H9 (cell line): ENCODE measurements around the gene TSPAN9. TPM values are rescaled to one million over a fixed set of nuclear protein-coding genes. Genes with fewer than 3 reads are reported as not detected.

Experiments
- DNase-seq: peaks from one replicate; pipeline ENCODE4 v3.0.0-alpha.2; 2017
- H2AFZ ChIP-seq: one replicate; pipeline ENCODE4 v1.6.1; 2013; ENCODE audit warnings: mild to moderate bottlenecking, low read length, control low read depth, moderate library complexity
- H2AK5ac ChIP-seq: 2 replicates; pipeline ENCODE4 v1.6.1; 2013; ENCODE audit warnings: low read length, control low read depth, mixed read lengths; ENCODE audit not compliant: insufficient read length
- H2BK120ac ChIP-seq: one replicate; pipeline ENCODE4 v1.6.1; 2013; ENCODE audit warnings: low read depth, mild to moderate bottlenecking, low read length, control low read depth, inconsistent platforms; ENCODE audit not compliant: poor library complexity, severe bottlenecking
- H2BK12ac ChIP-seq: 2 replicates; pipeline ENCODE4 v1.6.1; 2013; ENCODE audit warnings: low read length, control low read depth, mixed read lengths, low read depth; ENCODE audit not compliant: insufficient read length
- H2BK15ac ChIP-seq: 2 replicates; pipeline ENCODE4 v1.6.1; 2013; ENCODE audit warnings: low read depth, low read length, control low read depth
- H2BK20ac ChIP-seq: one replicate; pipeline ENCODE4 v1.6.1; 2013; ENCODE audit warnings: low read depth, mild to moderate bottlenecking, low read length, control low read depth, inconsistent platforms; ENCODE audit not compliant: poor library complexity, severe bottlenecking
- H2BK5ac ChIP-seq: 2 replicates; pipeline ENCODE4 v1.6.1; 2013; ENCODE audit warnings: low read length, control low read depth, mixed read lengths; ENCODE audit not compliant: insufficient read length
- H3K14ac ChIP-seq: 2 replicates; pipeline ENCODE4 v1.6.1; 2013; ENCODE audit warnings: low read length, control low read depth; ENCODE audit not compliant: insufficient read depth
- H3K18ac ChIP-seq: 2 replicates; pipeline ENCODE4 v1.6.1; 2013; ENCODE audit warnings: low read depth, mild to moderate bottlenecking, mixed read lengths, low read length, control low read depth; ENCODE audit not compliant: insufficient read length
- H3K23ac ChIP-seq: 2 replicates; pipeline ENCODE4 v1.6.1; 2013; ENCODE audit warnings: low read length, control low read depth, mixed read lengths, low read depth; ENCODE audit not compliant: insufficient read length
- H3K23me2 ChIP-seq: 2 replicates; pipeline ENCODE4 v1.6.1; 2013; ENCODE audit warnings: low read depth, mild to moderate bottlenecking, mixed read lengths, low read length, control low read depth; ENCODE audit not compliant: insufficient read length, poor library complexity, severe bottlenecking
- H3K27ac ChIP-seq: 2 replicates; pipeline ENCODE4 v1.5.1; 2013; ENCODE audit warnings: low read length, control low read depth, mixed read lengths, low read depth; ENCODE audit not compliant: insufficient read length
- H3K27me3 ChIP-seq: 2 replicates; pipeline ENCODE4 v1.6.1; 2013; ENCODE audit warnings: low read length, control low read depth, inconsistent platforms; ENCODE audit not compliant: insufficient read depth
- H3K4ac ChIP-seq: 2 replicates; pipeline ENCODE4 v1.6.1; 2013; ENCODE audit warnings: low read depth, mild to moderate bottlenecking, control low read depth, inconsistent platforms, low read length, moderate library complexity
- H3K4me1 ChIP-seq: 2 replicates; pipeline ENCODE4 v1.6.1; 2013; ENCODE audit warnings: low read length, control low read depth, inconsistent platforms; ENCODE audit not compliant: insufficient read depth
- H3K4me2 ChIP-seq: 2 replicates; pipeline ENCODE4 v1.6.1; 2013; ENCODE audit warnings: low read length, control low read depth, mixed read lengths; ENCODE audit not compliant: insufficient read length, insufficient read depth
- H3K56ac ChIP-seq: 2 replicates; pipeline ENCODE4 v1.6.1; 2013; ENCODE audit warnings: low read depth, mild to moderate bottlenecking, mixed read lengths, low read length, control low read depth; ENCODE audit not compliant: insufficient read length
- H3K79me1 ChIP-seq: 2 replicates; pipeline ENCODE4 v1.6.1; 2013; ENCODE audit warnings: low read depth, mild to moderate bottlenecking, moderate library complexity, low read length, control low read depth, inconsistent platforms; ENCODE audit not compliant: insufficient read depth, poor library complexity, severe bottlenecking
- H3K79me2 ChIP-seq: 2 replicates; pipeline ENCODE4 v1.6.1; 2013; ENCODE audit warnings: low read length, control low read depth, inconsistent platforms; ENCODE audit not compliant: insufficient read depth
- H3K9ac ChIP-seq: 2 replicates; pipeline ENCODE4 v1.6.1; 2013; ENCODE audit warnings: low read length, control low read depth, mixed read lengths; ENCODE audit not compliant: insufficient read length; ENCODE audit errors: extremely low read depth
- H3K9me3 ChIP-seq: one replicate; pipeline ENCODE4 v1.6.1; 2013; ENCODE audit warnings: low read depth, low read length, inconsistent platforms; ENCODE audit not compliant: control insufficient read depth
- H3T11ph ChIP-seq: one replicate; pipeline ENCODE4 v1.6.1; 2013; ENCODE audit warnings: mild to moderate bottlenecking, low read length, control low read depth, inconsistent platforms
- H4K20me1 ChIP-seq: one replicate; pipeline ENCODE4 v1.6.1; 2013; ENCODE audit not compliant: control insufficient read depth, insufficient read length, insufficient read depth
- H4K5ac ChIP-seq: 2 replicates; pipeline ENCODE4 v1.6.1; 2013; ENCODE audit warnings: low read depth, mild to moderate bottlenecking, mixed read lengths, low read length, control low read depth; ENCODE audit not compliant: insufficient read length
- H4K8ac ChIP-seq: replicated peaks from 2 replicates; pipeline ENCODE4 v1.6.1; 2013; ENCODE audit warnings: low read length, control low read depth, mixed read lengths, low read depth; ENCODE audit not compliant: insufficient read length
- H4K91ac ChIP-seq: 2 replicates; pipeline ENCODE4 v1.6.1; 2013; ENCODE audit warnings: low read depth, mild to moderate bottlenecking, moderate library complexity, mixed read lengths, low read length, control low read depth; ENCODE audit not compliant: insufficient read length
- H3K27ac Mint-ChIP-seq, 3 experiments: 2 replicates in 2 of 3; 3 replicates in 1 of 3; pipeline ENCODE4 v1.8.0; 2020 to 2021; ENCODE audit warnings: mixed read lengths in 3 of 3, mild to moderate bottlenecking in 1 of 3, moderate library complexity in 1 of 3
- H3K27me3 Mint-ChIP-seq: 2 replicates; pipeline ENCODE4 v1.8.0; 2021; ENCODE audit warnings: low read depth, mild to moderate bottlenecking, moderate library complexity, mixed read lengths
- H3K36me3 Mint-ChIP-seq, 3 experiments: 2 replicates in 2 of 3; 3 replicates in 1 of 3; pipeline ENCODE4 v1.8.0; 2020 to 2021; ENCODE audit warnings: low read depth in 3 of 3, mixed read lengths in 3 of 3; ENCODE audit not compliant: insufficient read depth in 1 of 3
- H3K4me1 Mint-ChIP-seq, 2 experiments: 2 replicates each; pipeline ENCODE4 v1.8.0; 2020; ENCODE audit warnings: mixed read lengths in 2 of 2
- H3K4me3 Mint-ChIP-seq, 2 experiments: 2 replicates in 1 of 2; 3 replicates in 1 of 2; pipeline ENCODE4 v1.8.0; 2020 to 2021; ENCODE audit warnings: mild to moderate bottlenecking in 2 of 2, mixed read lengths in 2 of 2, moderate library complexity in 1 of 2
- H3K9me3 Mint-ChIP-seq, 2 experiments: 2 replicates in 1 of 2; 3 replicates in 1 of 2; pipeline ENCODE4 v1.8.0; 2020; ENCODE audit warnings: mild to moderate bottlenecking in 2 of 2, mixed read lengths in 2 of 2, moderate library complexity in 1 of 2
- CTCF ChIP-seq: fragments of 200-600 bp; sonication (generic); conservative IDR thresholded peaks from 3 replicates; pipeline ENCODE4 v1.8.0; 2021; ENCODE audit warnings: antibody characterized with exemption, mild to moderate bottlenecking
- WGBS: extraction: QIAGEN DNeasy Blood & Tissue Kit; methylation state at CpG from one replicate; pipeline ENCODE4 v1.1.7; 2013; ENCODE audit warnings: missing lambda C conversion rate, low lambda C conversion rate, mixed read lengths; ENCODE audit not compliant: insufficient read length; ENCODE audit errors: extremely low coverage; 5-methylcytosine and 5-hydroxymethylcytosine counted together
- total RNA-seq: library from RNA; stranded (reverse); gene quantifications from 2 replicates; pipeline ENCODE4 v1.2.1, GENCODE V29; 2021

The TSPAN9 gene
- total RNA-seq, 1 experiment from 2014 or later, result 19.0 TPM

GRCh38 chr12:3038926-3039510 is 38.2 kb upstream of the TSPAN9 start:
- DNase-seq, result no peak

More at GRCh38 chr12:3038926-3039510, 38.2 kb upstream of the TSPAN9 start:
- no peaks in the 10 kb centered on the region for H3K9me3 Mint-ChIP-seq
- no peak overlapping the region for H3K4ac ChIP-seq
- H3K36me3 Mint-ChIP-seq, result peaks cover 21 to 83% (median 38%) of the 10 kb centered on the region in 3 experiments
- H3K4me2 ChIP-seq, result no peak overlapping the region
- H3K9ac ChIP-seq, result no peak overlapping the region
- H3K27me3 ChIP-seq, result no peaks in the 10 kb centered on the region
- no peak overlapping the region for H2BK20ac ChIP-seq
- no peak overlapping the region for H2BK12ac ChIP-seq
- no peaks in the 10 kb centered on the region for H3K79me2 ChIP-seq
- no peaks in the 10 kb centered on the region for H4K20me1 ChIP-seq
- no peak overlapping the region for H4K5ac ChIP-seq
- no peak overlapping the region for H3K27ac ChIP-seq
- H2BK5ac ChIP-seq, result no peak overlapping the region
- TF ChIP-seq CTCF, result no peak
- peaks cover 10 to 15% of the 10 kb centered on the region in 2 experiments for H3K4me1 Mint-ChIP-seq
- no peak overlapping the region for H3K4me3 Mint-ChIP-seq
- H3K23me2 ChIP-seq, result no peaks in the 10 kb centered on the region
- H3K23ac ChIP-seq, result no peak overlapping the region
- no peak overlapping the region for H2BK15ac ChIP-seq
- H2AK5ac ChIP-seq, result no peak overlapping the region
- no peaks in the 10 kb centered on the region; the same call in 1 of the 2 replicates for H3K4me1 ChIP-seq
- H3K56ac ChIP-seq, result no peak overlapping the region
- WGBS, result no CpG with 5 or more reads among the region's 11 CpGs
- H3K27ac Mint-ChIP-seq, result no peak overlapping the region; a peak in 2 of 7 replicates
- no peak overlapping the region for H2AFZ ChIP-seq
- no peak overlapping the region for H3K18ac ChIP-seq
- peaks cover 1% of the 10 kb centered on the region for H3K27me3 Mint-ChIP-seq
- no peak overlapping the region for H4K91ac ChIP-seq
- no peak overlapping the region for H2BK120ac ChIP-seq
- H4K8ac ChIP-seq, result no peak overlapping the region
- no peaks in the 10 kb centered on the region for H3K9me3 ChIP-seq
- no peak overlapping the region for H3K14ac ChIP-seq
- H3T11ph ChIP-seq, result no peak overlapping the region
- H3K79me1 ChIP-seq, result no peaks in the 10 kb centered on the region
